ENCODE results near the gene PPP3R2. TPM values are rescaled to one million over a fixed set of nuclear protein-coding genes. Genes with fewer than 3 reads are reported as not detected.

The PPP3R2 gene
- polyA plus RNA-seq, 1 donor (not counting 4 experiments of a cell fraction or from before 2014, with no cell fraction given) = not detected

- no peak overlapping the region for H3K9ac ChIP-seq (ENCODE audit: control insufficient read depth, extremely low read depth, insufficient read depth, low read length)
- DNase-seq (ENCODE audit: low read depth, low spot score) (no peak), FAIRE-seq (no peak)
- TF ChIP-seq EZH2 (IDR thresholded peaks at IDR 0.05; ENCODE audit: low read length) (no peak), CTCF (optimal IDR thresholded peaks at IDR 0.05 in 1 of 3, IDR thresholded peaks at IDR 0.05 in 1 of 3, conservative IDR thresholded peaks at IDR 0.05 in 1 of 3; ENCODE audit: extremely low read depth in 1 of 3, insufficient read depth in 2 of 3, low read length in 3 of 3) (no peak)
- no peaks in the 10 kb centered on the region for H3K4me1 ChIP-seq (ENCODE audit: control insufficient read depth, extremely low read depth, insufficient read depth, low read length)
- no peak overlapping the region for H2AFZ ChIP-seq (ENCODE audit: control insufficient read depth, low read length)
- no peaks in the 10 kb centered on the region for H3K27me3 ChIP-seq (ENCODE audit: control insufficient read depth, extremely low read depth, insufficient read depth, low read length)
- no peaks in the 10 kb centered on the region for H4K20me1 ChIP-seq (ENCODE audit: control insufficient read depth, extremely low read depth, insufficient read depth, low read length)
- H3K79me2 ChIP-seq (ENCODE audit: control insufficient read depth, insufficient read depth, low read length) = no peaks in the 10 kb centered on the region
- no peaks in the 10 kb centered on the region for H3K36me3 ChIP-seq (ENCODE audit: control insufficient read depth in 2 of 2, extremely low read depth in 1 of 2, insufficient read depth in 2 of 2, low read length in 2 of 2)
- dilution Hi-C loops (cut with MboI; ENCODE audit: extremely low pct_ligation_motif_present, low sequenced_read_pairs) = no loop called here
- H3K9me3 ChIP-seq (ENCODE audit: control insufficient read depth, low read depth, low read length) = no peaks in the 10 kb centered on the region
- H3K4me3 ChIP-seq (ENCODE audit: control insufficient read depth in 2 of 3, extremely low read depth in 1 of 3, insufficient read depth in 2 of 3, low read depth in 1 of 3, low read length in 3 of 3) = no peak overlapping the region
- no peaks in the 10 kb centered on the region for H3K9me1 ChIP-seq (ENCODE audit: control insufficient read depth, extremely low read depth, insufficient read depth, low read length)
- H3K4me2 ChIP-seq (ENCODE audit: control insufficient read depth, extremely low read depth, insufficient read depth, low read depth, low read length) = no peak overlapping the region
- H3K27ac ChIP-seq (ENCODE audit: control insufficient read depth, insufficient read depth, low read length) = no peak overlapping the region
Observed at GRCh38 chr9:101626295-101626694, 31.5 kb upstream of the PPP3R2 start.

- H3K4me1 ChIP-seq (ENCODE audit: control insufficient read depth, extremely low read depth, insufficient read depth, low read length) = no peaks in the 10 kb centered on the region
Observed at GRCh38 chr9:101625876-101626275, 31.1 kb upstream of the PPP3R2 start.

More at GRCh38 chr9:101625876-101626275, 31.1 kb upstream of the PPP3R2 start:
- FAIRE-seq = no peak
- dilution Hi-C loops (cut with MboI; ENCODE audit: extremely low pct_ligation_motif_present, low sequenced_read_pairs) = no loop called here
- Histone ChIP-seq H3K79me2 (ENCODE audit: control insufficient read depth, insufficient read depth, low read length) (no peaks in the 10 kb centered on the region), H3K9me3 (ENCODE audit: control insufficient read depth, low read depth, low read length) (no peaks in the 10 kb centered on the region), H3K36me3 (ENCODE audit: control insufficient read depth in 2 of 2, extremely low read depth in 1 of 2, insufficient read depth in 2 of 2, low read length in 2 of 2) (no peaks in the 10 kb centered on the region), H3K27me3 (ENCODE audit: control insufficient read depth, extremely low read depth, insufficient read depth, low read length) (no peaks in the 10 kb centered on the region), H4K20me1 (ENCODE audit: control insufficient read depth, extremely low read depth, insufficient read depth, low read length) (no peaks in the 10 kb centered on the region), H3K9me1 (ENCODE audit: control insufficient read depth, extremely low read depth, insufficient read depth, low read length) (no peaks in the 10 kb centered on the region), H3K9ac (ENCODE audit: control insufficient read depth, extremely low read depth, insufficient read depth, low read length) (no peak overlapping the region), H3K4me3 (ENCODE audit: control insufficient read depth in 2 of 3, extremely low read depth in 1 of 3, insufficient read depth in 2 of 3, low read depth in 1 of 3, low read length in 3 of 3) (no peak overlapping the region), H3K4me2 (ENCODE audit: control insufficient read depth, extremely low read depth, insufficient read depth, low read depth, low read length) (no peak overlapping the region), H2AFZ (ENCODE audit: control insufficient read depth, low read length) (no peak overlapping the region), H3K27ac (ENCODE audit: control insufficient read depth, insufficient read depth, low read length) (no peak overlapping the region)
- DNase-seq (ENCODE audit: low read depth, low spot score) = no peak
- no peak for TF ChIP-seq EZH2 (IDR thresholded peaks at IDR 0.05; ENCODE audit: low read length)
- no peak for TF ChIP-seq CTCF (optimal IDR thresholded peaks at IDR 0.05 in 1 of 3, IDR thresholded peaks at IDR 0.05 in 1 of 3, conservative IDR thresholded peaks at IDR 0.05 in 1 of 3; ENCODE audit: extremely low read depth in 1 of 3, insufficient read depth in 2 of 3, low read length in 3 of 3)
